GM06990 (cell line): ENCODE measurements around the gene LPGAT1.
"Not testable (repeated sequence)": the region's sequence is repeated elsewhere in the genome, so short reads cannot be mapped to it uniquely, and the experiment has no call there.

ENCODE experiments used
- DNase-seq: peaks from one replicate; pipeline ENCODE4 v3.0.0-alpha.2; 2011; ENCODE audit not compliant: insufficient read length; ENCODE audit errors: extremely low read depth
- H3K27me3 ChIP-seq: replicated peaks from 2 replicates; pipeline ENCODE4 v1.6.0; 2011; ENCODE audit warnings: low read length; ENCODE audit not compliant: control insufficient read depth, insufficient read depth
- H3K36me3 ChIP-seq: 2 replicates; pipeline ENCODE4 v1.5.1; 2011; ENCODE audit warnings: low read length; ENCODE audit not compliant: control insufficient read depth, insufficient read depth
- H3K4me3 ChIP-seq: replicated peaks from 2 replicates; pipeline ENCODE4 v1.5.1; 2011; ENCODE audit warnings: low read depth, mild to moderate bottlenecking, control low read depth, low read length
- TF ChIP-seq, protein P1 (sequence below): IDR thresholded peaks from 2 replicates; pipeline ENCODE4 v1.5.1; 2011; ENCODE audit warnings: low read length, control low read depth, mild to moderate bottlenecking, inconsistent platforms; ENCODE audit not compliant: insufficient read depth, poor library complexity, severe bottlenecking

The LPGAT1 gene, protein sequence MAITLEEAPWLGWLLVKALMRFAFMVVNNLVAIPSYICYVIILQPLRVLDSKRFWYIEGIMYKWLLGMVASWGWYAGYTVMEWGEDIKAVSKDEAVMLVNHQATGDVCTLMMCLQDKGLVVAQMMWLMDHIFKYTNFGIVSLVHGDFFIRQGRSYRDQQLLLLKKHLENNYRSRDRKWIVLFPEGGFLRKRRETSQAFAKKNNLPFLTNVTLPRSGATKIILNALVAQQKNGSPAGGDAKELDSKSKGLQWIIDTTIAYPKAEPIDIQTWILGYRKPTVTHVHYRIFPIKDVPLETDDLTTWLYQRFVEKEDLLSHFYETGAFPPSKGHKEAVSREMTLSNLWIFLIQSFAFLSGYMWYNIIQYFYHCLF

DNA sequence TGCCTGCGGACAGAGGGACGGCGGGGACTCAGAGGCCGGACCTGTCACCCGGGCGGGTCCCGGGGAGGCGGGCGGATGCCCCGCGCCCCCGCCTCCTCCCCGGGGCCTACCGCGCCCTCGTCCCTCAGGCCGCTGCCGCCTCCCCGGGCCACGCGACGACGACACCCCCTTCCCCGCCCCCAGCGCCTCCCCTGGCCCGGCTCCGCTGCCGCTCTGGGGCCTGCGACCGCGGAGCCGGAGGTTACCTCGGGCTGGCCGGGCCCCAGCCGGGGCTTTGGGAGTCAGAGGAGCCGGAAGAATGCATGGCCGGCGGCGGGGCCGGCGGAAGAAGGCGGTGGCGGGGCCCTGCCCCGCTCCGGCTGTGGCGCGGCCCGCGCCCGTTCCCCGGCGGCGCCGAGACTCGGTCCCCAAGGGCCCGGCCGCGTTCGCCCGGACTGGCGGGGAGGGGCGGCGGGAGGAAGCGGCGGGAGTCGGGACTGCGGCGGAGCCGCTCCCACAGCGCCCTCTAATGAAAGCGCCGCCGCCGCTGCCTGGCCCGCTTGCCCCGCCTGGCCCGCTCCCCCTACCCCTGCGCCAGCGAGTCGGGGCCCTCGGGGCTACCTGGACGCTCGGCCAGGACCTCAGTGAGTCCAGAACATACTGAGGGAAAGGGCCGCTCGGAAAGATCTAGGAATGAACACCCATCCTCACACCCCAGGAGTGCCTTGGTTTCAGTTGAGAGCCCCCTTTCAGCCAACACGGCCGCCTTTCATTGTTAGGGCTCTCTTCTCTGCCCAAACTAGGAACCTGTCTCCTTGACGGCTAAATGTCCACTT is at the start of gene LPGAT1:
Gene LPGAT1 (minus strand): TSS at position 436 of the 815 bp plus-strand sequence. CDS start 1,467 bp downstream, outside the sequence.
- TF ChIP-seq, protein P1, sequence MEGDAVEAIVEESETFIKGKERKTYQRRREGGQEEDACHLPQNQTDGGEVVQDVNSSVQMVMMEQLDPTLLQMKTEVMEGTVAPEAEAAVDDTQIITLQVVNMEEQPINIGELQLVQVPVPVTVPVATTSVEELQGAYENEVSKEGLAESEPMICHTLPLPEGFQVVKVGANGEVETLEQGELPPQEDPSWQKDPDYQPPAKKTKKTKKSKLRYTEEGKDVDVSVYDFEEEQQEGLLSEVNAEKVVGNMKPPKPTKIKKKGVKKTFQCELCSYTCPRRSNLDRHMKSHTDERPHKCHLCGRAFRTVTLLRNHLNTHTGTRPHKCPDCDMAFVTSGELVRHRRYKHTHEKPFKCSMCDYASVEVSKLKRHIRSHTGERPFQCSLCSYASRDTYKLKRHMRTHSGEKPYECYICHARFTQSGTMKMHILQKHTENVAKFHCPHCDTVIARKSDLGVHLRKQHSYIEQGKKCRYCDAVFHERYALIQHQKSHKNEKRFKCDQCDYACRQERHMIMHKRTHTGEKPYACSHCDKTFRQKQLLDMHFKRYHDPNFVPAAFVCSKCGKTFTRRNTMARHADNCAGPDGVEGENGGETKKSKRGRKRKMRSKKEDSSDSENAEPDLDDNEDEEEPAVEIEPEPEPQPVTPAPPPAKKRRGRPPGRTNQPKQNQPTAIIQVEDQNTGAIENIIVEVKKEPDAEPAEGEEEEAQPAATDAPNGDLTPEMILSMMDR, result peak; percentile 29
- DNase-seq, result peak; percentile 83
- no peaks in the 10 kb centered on the region for H3K27me3 ChIP-seq
- H3K36me3 ChIP-seq, result no peaks in the 10 kb centered on the region
- peak within 1 kb of the TSS; percentile 78 for H3K4me3 ChIP-seq

GRCh38 chr1:211879475-211879874 is 48.9 kb upstream of the LPGAT1 start:
- TF ChIP-seq, protein P1, result no peak
- Histone ChIP-seq H3K4me3 (no peak overlapping the region), H3K27me3 (no peaks in the 10 kb centered on the region), H3K36me3 (no peaks in the 10 kb centered on the region)
- DNase-seq, result no peak

- Histone ChIP-seq H3K27me3 (no peaks in the 10 kb centered on the region), H3K36me3 (no peaks in the 10 kb centered on the region), H3K4me3 (no peak overlapping the region)
- no peak for DNase-seq
- TF ChIP-seq, protein P1, result no peak
These were observed 46.5 kb upstream of the LPGAT1 start for GRCh38 chr1:211876851-211877590.

DNA sequence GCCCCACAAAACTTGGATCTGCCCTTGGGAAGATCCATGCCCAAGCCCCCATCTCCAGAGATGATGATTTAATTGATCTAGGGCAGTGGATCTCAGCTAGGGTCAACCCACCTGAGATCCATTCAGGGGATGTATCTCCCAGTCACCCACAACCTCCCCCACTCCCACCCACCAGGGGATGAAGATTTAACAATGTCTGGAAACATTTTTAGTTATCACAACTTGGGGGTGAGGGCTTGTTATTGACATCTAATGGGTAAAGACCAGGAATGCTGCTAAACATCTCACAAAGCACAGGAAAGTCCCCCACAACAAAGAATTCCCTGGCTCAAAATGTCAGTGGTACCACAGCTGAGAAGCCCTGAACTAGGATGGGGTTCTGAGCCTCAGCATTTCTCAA is 45.0 kb upstream of the LPGAT1 start:
- H3K36me3 ChIP-seq, result no peaks in the 10 kb centered on the region
- H3K4me3 ChIP-seq, result no peak overlapping the region
- DNase-seq, result no peak
- TF ChIP-seq, protein P1, result no peak
- H3K27me3 ChIP-seq, result no peaks in the 10 kb centered on the region

- H3K4me3 ChIP-seq, result no peak overlapping the region
- TF ChIP-seq, protein P1, result no peak
- DNase-seq, result no peak
- no peaks in the 10 kb centered on the region for H3K36me3 ChIP-seq
- H3K27me3 ChIP-seq, result no peaks in the 10 kb centered on the region
These were observed 44.2 kb upstream of the LPGAT1 start for GRCh38 chr1:211874521-211875347.

DNA sequence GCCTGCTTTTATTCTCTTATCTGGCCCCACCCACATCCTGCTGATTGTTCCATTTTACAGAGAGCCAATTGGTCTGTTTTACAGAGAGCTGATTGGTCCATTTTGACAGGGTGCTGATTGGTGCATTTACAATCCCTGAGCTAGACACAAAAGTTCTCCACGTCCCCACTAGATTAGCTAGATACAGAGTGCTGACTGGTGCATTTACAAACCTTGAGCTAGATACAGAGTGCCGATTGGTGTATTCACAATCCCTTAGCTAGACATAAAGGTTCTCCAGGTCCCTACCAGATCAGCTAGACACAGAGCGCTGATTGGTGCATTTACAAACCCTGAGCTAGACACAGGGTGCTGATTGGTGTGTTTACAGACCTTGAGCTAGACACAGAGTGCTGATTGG is 43.2 kb upstream of the LPGAT1 start:
- not testable (repeated sequence) for DNase-seq, H3K27me3 ChIP-seq, H3K4me3 ChIP-seq, H3K36me3 ChIP-seq
